Urothelium cell line (cell line): ENCODE results near the gene DAP.
A peak's percentile ranks its signal among the peaks of the same experiment; 100 is the strongest.

Experiments used
- DNase-seq: peaks from one replicate; pipeline ENCODE4 v3.0.0; 2011; ENCODE audit warnings: low spot score, mixed read lengths
- FAIRE-seq: peaks from 2 replicates; lab custom pipeline; 2011; peaks lifted over from hg19 to GRCh38; lab: Jason Lieb, UNC

The DAP gene

GRCh38 chr5:10712574-10713366, 48.3 kb downstream of the DAP start:
- FAIRE-seq, result no peak
- DNase-seq, result no peak

- no peak for DNase-seq
Measured at GRCh38 chr5:10711562-10711961, 49.5 kb downstream of the DAP start.

GRCh38 chr5:10710513-10711128, 50.4 kb downstream of the DAP start:
- DNase-seq (no peak), FAIRE-seq (no peak)

More at GRCh38 chr5:10711562-10711961, 49.5 kb downstream of the DAP start:
- no peak for FAIRE-seq

- FAIRE-seq, result no peak
- DNase-seq, result no peak
Measured at GRCh38 chr5:10709933-10710332, 51.1 kb downstream of the DAP start.

- DNase-seq (no peak), FAIRE-seq (no peak)
Measured at GRCh38 chr5:10709409-10709808, 51.6 kb downstream of the DAP start.

- peak; percentile 40 for FAIRE-seq
Measured at GRCh38 chr5:10708189-10708944, 52.7 kb downstream of the DAP start.

GRCh38 chr5:10707198-10708142, 53.6 kb downstream of the DAP start:
- no peak for DNase-seq
- FAIRE-seq, result peak; percentile 93

More at GRCh38 chr5:10708189-10708944, 52.7 kb downstream of the DAP start:
- no peak for DNase-seq

GRCh38 chr5:10706326-10706725, 54.7 kb downstream of the DAP start:
- DNase-seq, result no peak
- no peak for FAIRE-seq

GRCh38 chr5:10705747-10706146, 55.3 kb downstream of the DAP start:
- FAIRE-seq (no peak), DNase-seq (peak; percentile 71)

GRCh38 chr5:10704949-10705621, 55.9 kb downstream of the DAP start:
- DNase-seq, result peak; percentile 69
- FAIRE-seq, result no peak

GRCh38 chr5:10703676-10704075, 57.4 kb downstream of the DAP start:
- FAIRE-seq (no peak), DNase-seq (no peak)

- FAIRE-seq (no peak), DNase-seq (no peak)
Measured at GRCh38 chr5:10702911-10703491, 58.0 kb downstream of the DAP start.

- FAIRE-seq, result no peak
- DNase-seq, result peak; percentile 64
Measured at GRCh38 chr5:10702040-10702629, 58.9 kb downstream of the DAP start.

GRCh38 chr5:10701567-10702039, 59.4 kb downstream of the DAP start:
- DNase-seq (peak; percentile 50), FAIRE-seq (no peak)

- no peak for DNase-seq
- FAIRE-seq, result no peak
Measured at GRCh38 chr5:10700516-10700915, 60.5 kb downstream of the DAP start.

- FAIRE-seq (no peak), DNase-seq (no peak)
Measured at GRCh38 chr5:10699987-10700386, 61.0 kb downstream of the DAP start.

GRCh38 chr5:10699281-10699874, 61.7 kb downstream of the DAP start:
- no peak for FAIRE-seq
- no peak for DNase-seq

GRCh38 chr5:10695759-10696543, 65.1 kb downstream of the DAP start:
- DNase-seq (no peak), FAIRE-seq (no peak)
